Fibroblast of lung (primary cell): ENCODE measurements around the gene JAGN1.

Experiments used
- CTCF ChIP-seq, 2 donors: IDR thresholded peaks in 1 of 2; conservative IDR thresholded peaks in 1 of 2; 1 replicate in 1 of 2; 2 replicates in 1 of 2; pipeline ENCODE4 v1.5.1; 2011 to 2012; ENCODE audit warnings: low read length in 2 of 2, control low read depth in 1 of 2, inconsistent platforms in 1 of 2, low read depth in 1 of 2, mild to moderate bottlenecking in 1 of 2
- EZH2 ChIP-seq: IDR thresholded peaks from 2 replicates; pipeline ENCODE4 v1.5.1; 2012; ENCODE audit warnings: low read length, control low read depth, mild to moderate bottlenecking; ENCODE audit errors: missing control alignments

GRCh38 chr3:9897408-9898372 is 7.3 kb downstream of the JAGN1 start:
- TF ChIP-seq CTCF (conservative IDR thresholded peaks at IDR 0.05 in 1 of 2, IDR thresholded peaks at IDR 0.05 in 1 of 2; ENCODE audit: low read depth in 1 of 2, low read length in 2 of 2): no peak
- TF ChIP-seq EZH2: no peak
